ENCODE data around the gene CSNK1A1. TPM values are rescaled to one million over a fixed set of nuclear protein-coding genes. Genes with fewer than 3 reads are reported as not detected.
"Not testable (repeated sequence)": the region's sequence is repeated elsewhere in the genome, so short reads cannot be mapped to it uniquely, and the experiment has no call there.

CSNK1A1 gene
- total RNA-seq, 1 experiment from 2014 or later = 244 TPM

- H3K27me3 ChIP-seq (replicated peaks; ENCODE audit: insufficient read depth, low read depth, low read length, poor library complexity) = no peaks in the 10 kb centered on the region
- intact Hi-C loops (cut with micrococcal nuclease; ENCODE audit: unreplicated experiment) = no loop called here
- H3K4me1 ChIP-seq (ENCODE audit: insufficient read depth, low read length, poor library complexity, severe bottlenecking) = peaks cover 6% of the 10 kb centered on the region
- no peaks in the 10 kb centered on the region for H3K9me3 ChIP-seq (ENCODE audit: low read depth, low read length, poor library complexity, severe bottlenecking)
- no peak overlapping the region for H3K4me3 ChIP-seq (ENCODE audit: low read depth, low read length, poor library complexity, severe bottlenecking)
- TF ChIP-seq EZH2 (IDR thresholded peaks at IDR 0.05; ENCODE audit: borderline replicate concordance, low read depth, low read length, poor library complexity, severe bottlenecking) (no peak), CTCF (conservative IDR thresholded peaks at IDR 0.05; ENCODE audit: low read depth, low read length) (no peak)
- H3K27ac ChIP-seq (ENCODE audit: low read depth, low read length, poor library complexity, severe bottlenecking) = no peak overlapping the region
- CTCF ChIA-PET = interaction anchor here (0.5 kb wide), 1 partner anchor 10 kb away, joined by 4 read pairs; no protein-coding TSS in a partner anchor
- no TSS peak for BruUV-seq (replicated peaks)
- DNase-seq (ENCODE audit: low spot score) = peak; percentile 78
- no peaks in the 10 kb centered on the region for H3K36me3 ChIP-seq (ENCODE audit: insufficient read depth, low read length, poor library complexity, severe bottlenecking)
- POLR2A ChIA-PET (ENCODE audit: low non-redundant PET) = no interaction called here
Observed at GRCh38 chr5:149466457-149466972, 84.7 kb downstream of the CSNK1A1 start.

- no peak for TF ChIP-seq CTCF (conservative IDR thresholded peaks at IDR 0.05; ENCODE audit: low read depth, low read length)
- TF ChIP-seq EZH2 (IDR thresholded peaks at IDR 0.05; ENCODE audit: borderline replicate concordance, low read depth, low read length, poor library complexity, severe bottlenecking) = no peak
- no peak for DNase-seq (ENCODE audit: low spot score)
- POLR2A ChIA-PET (ENCODE audit: low non-redundant PET) = no interaction called here
Observed at GRCh38 chr5:149464796-149465489, 86.3 kb downstream of the CSNK1A1 start.

GRCh38 chr5:149461907-149462306 is 89.3 kb downstream of the CSNK1A1 start:
- H3K36me3 ChIP-seq (ENCODE audit: insufficient read depth, low read length, poor library complexity, severe bottlenecking); H3K9me3 ChIP-seq (ENCODE audit: low read depth, low read length, poor library complexity, severe bottlenecking); H3K27ac ChIP-seq (ENCODE audit: low read depth, low read length, poor library complexity, severe bottlenecking); H3K4me1 ChIP-seq (ENCODE audit: insufficient read depth, low read length, poor library complexity, severe bottlenecking); H3K4me3 ChIP-seq (ENCODE audit: low read depth, low read length, poor library complexity, severe bottlenecking); DNase-seq (ENCODE audit: low spot score); BruUV-seq (replicated peaks); intact Hi-C loops (cut with micrococcal nuclease; ENCODE audit: unreplicated experiment); POLR2A ChIA-PET (ENCODE audit: low non-redundant PET); H3K27me3 ChIP-seq (replicated peaks; ENCODE audit: insufficient read depth, low read depth, low read length, poor library complexity); CTCF ChIA-PET: not testable (repeated sequence)

More at GRCh38 chr5:149464796-149465489, 86.3 kb downstream of the CSNK1A1 start:
- H3K4me3 ChIP-seq (ENCODE audit: low read depth, low read length, poor library complexity, severe bottlenecking) = no peak overlapping the region
- intact Hi-C loops (cut with micrococcal nuclease; ENCODE audit: unreplicated experiment) = no loop called here
- CTCF ChIA-PET = no interaction called here
- BruUV-seq (replicated peaks) = no TSS peak
- no peaks in the 10 kb centered on the region for H3K27me3 ChIP-seq (replicated peaks; ENCODE audit: insufficient read depth, low read depth, low read length, poor library complexity)
- no peaks in the 10 kb centered on the region for H3K36me3 ChIP-seq (ENCODE audit: insufficient read depth, low read length, poor library complexity, severe bottlenecking)
- peaks cover 6% of the 10 kb centered on the region for H3K4me1 ChIP-seq (ENCODE audit: insufficient read depth, low read length, poor library complexity, severe bottlenecking)
- no peak overlapping the region for H3K27ac ChIP-seq (ENCODE audit: low read depth, low read length, poor library complexity, severe bottlenecking)
- no peaks in the 10 kb centered on the region for H3K9me3 ChIP-seq (ENCODE audit: low read depth, low read length, poor library complexity, severe bottlenecking)

- BruUV-seq (replicated peaks) = no TSS peak
- H3K27me3 ChIP-seq (replicated peaks; ENCODE audit: insufficient read depth, low read depth, low read length, poor library complexity) = no peaks in the 10 kb centered on the region
- no peak for DNase-seq (ENCODE audit: low spot score)
- TF ChIP-seq EZH2 (IDR thresholded peaks at IDR 0.05; ENCODE audit: borderline replicate concordance, low read depth, low read length, poor library complexity, severe bottlenecking) (no peak), CTCF (conservative IDR thresholded peaks at IDR 0.05; ENCODE audit: low read depth, low read length) (no peak)
- POLR2A ChIA-PET (ENCODE audit: low non-redundant PET) = no interaction called here
- H3K36me3 ChIP-seq (ENCODE audit: insufficient read depth, low read length, poor library complexity, severe bottlenecking) = no peaks in the 10 kb centered on the region
- no peak overlapping the region for H3K4me3 ChIP-seq (ENCODE audit: low read depth, low read length, poor library complexity, severe bottlenecking)
- no peaks in the 10 kb centered on the region for H3K9me3 ChIP-seq (ENCODE audit: low read depth, low read length, poor library complexity, severe bottlenecking)
- intact Hi-C loops (cut with micrococcal nuclease; ENCODE audit: unreplicated experiment) = no loop called here
- H3K4me1 ChIP-seq (ENCODE audit: insufficient read depth, low read length, poor library complexity, severe bottlenecking) = no peaks in the 10 kb centered on the region
- no peak overlapping the region for H3K27ac ChIP-seq (ENCODE audit: low read depth, low read length, poor library complexity, severe bottlenecking)
- CTCF ChIA-PET = no interaction called here
Observed at GRCh38 chr5:149459891-149460290, 91.3 kb downstream of the CSNK1A1 start.

Measured in A673 (cell line).